ENCODE results near the gene CNTNAP5. TPM values are rescaled to one million over a fixed set of nuclear protein-coding genes. Genes with fewer than 3 reads are reported as not detected.
"Not testable (repeated sequence)": the region's sequence is repeated elsewhere in the genome, so short reads cannot be mapped to it uniquely, and the experiment has no call there.

The CNTNAP5 gene
- total RNA-seq, 2 experiments from 2014 or later = not detected

DNA sequence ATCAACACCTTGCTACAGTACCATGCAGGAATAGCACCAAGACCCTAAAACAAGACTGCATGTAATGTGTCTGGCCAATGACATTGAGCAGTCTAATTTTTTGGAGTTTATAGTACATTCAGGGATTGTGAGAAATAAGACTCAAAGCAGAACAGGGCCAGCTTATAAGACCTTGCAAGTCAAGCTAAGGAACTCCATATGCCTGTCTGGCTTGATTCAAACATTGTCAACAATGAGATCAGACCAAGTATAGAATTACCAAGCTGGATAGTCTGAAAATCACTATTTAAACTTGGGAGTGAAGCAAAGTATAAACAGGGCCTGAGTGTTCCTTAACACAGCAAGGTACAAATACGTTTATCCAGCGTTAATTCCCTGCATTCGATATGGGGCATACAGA, 370.9 kb downstream of the CNTNAP5 start:
- TF ChIP-seq, protein P1, sequence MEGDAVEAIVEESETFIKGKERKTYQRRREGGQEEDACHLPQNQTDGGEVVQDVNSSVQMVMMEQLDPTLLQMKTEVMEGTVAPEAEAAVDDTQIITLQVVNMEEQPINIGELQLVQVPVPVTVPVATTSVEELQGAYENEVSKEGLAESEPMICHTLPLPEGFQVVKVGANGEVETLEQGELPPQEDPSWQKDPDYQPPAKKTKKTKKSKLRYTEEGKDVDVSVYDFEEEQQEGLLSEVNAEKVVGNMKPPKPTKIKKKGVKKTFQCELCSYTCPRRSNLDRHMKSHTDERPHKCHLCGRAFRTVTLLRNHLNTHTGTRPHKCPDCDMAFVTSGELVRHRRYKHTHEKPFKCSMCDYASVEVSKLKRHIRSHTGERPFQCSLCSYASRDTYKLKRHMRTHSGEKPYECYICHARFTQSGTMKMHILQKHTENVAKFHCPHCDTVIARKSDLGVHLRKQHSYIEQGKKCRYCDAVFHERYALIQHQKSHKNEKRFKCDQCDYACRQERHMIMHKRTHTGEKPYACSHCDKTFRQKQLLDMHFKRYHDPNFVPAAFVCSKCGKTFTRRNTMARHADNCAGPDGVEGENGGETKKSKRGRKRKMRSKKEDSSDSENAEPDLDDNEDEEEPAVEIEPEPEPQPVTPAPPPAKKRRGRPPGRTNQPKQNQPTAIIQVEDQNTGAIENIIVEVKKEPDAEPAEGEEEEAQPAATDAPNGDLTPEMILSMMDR (IDR thresholded peaks at IDR 0.05) = no peak
- Mint-ChIP-seq H3K36me3 (ENCODE audit: low read depth) (no peaks in the 10 kb centered on the region), H3K27me3 (no peaks in the 10 kb centered on the region)

DNA sequence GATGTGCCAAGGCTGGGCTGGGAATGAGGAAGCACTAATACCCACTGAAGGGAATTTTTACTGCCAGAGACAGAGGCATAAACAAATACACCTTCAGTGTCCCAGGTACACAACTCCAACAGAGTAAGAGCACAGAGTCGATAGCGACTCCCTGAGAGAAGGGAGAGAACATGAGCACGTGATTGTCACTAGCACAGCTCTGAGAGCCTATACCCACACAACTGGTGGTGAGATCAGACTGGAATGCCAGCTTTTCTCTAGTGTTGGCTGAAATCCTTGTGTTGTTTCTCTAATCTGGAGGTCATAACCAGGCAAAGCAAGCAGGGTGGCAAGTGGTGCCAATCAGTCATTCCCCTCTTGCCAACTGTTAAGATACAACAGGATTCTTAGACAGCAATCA, 377.2 kb downstream of the CNTNAP5 start:
- CTCF ChIA-PET = no interaction called here
- ATAC-seq (no peak), DNase-seq (no peak)
- TF ChIP-seq, protein P1 (IDR thresholded peaks at IDR 0.05) = no peak
- Mint-ChIP-seq H3K4me1 (ENCODE audit: low read depth) (no peaks in the 10 kb centered on the region), H3K27me3 (no peaks in the 10 kb centered on the region), H3K27ac (no peak overlapping the region), H3K36me3 (ENCODE audit: low read depth) (no peaks in the 10 kb centered on the region), H3K4me3 (no peak overlapping the region), H3K9me3 (peaks cover 3% of the 10 kb centered on the region)
- POLR2A ChIA-PET = no interaction called here
- intact Hi-C loops (cut with micrococcal nuclease) = no loop called here

More for the DNA sequence above, 370.9 kb downstream of the CNTNAP5 start:
- ChIA-PET POLR2A (no interaction called here), CTCF (no interaction called here)
- Mint-ChIP-seq H3K27ac (no peak overlapping the region), H3K4me3 (no peak overlapping the region), H3K9me3 (no peaks in the 10 kb centered on the region), H3K4me1 (ENCODE audit: low read depth) (no peaks in the 10 kb centered on the region)
- DNase-seq (no peak), ATAC-seq (no peak)
- intact Hi-C loops (cut with micrococcal nuclease) = no loop called here

DNA sequence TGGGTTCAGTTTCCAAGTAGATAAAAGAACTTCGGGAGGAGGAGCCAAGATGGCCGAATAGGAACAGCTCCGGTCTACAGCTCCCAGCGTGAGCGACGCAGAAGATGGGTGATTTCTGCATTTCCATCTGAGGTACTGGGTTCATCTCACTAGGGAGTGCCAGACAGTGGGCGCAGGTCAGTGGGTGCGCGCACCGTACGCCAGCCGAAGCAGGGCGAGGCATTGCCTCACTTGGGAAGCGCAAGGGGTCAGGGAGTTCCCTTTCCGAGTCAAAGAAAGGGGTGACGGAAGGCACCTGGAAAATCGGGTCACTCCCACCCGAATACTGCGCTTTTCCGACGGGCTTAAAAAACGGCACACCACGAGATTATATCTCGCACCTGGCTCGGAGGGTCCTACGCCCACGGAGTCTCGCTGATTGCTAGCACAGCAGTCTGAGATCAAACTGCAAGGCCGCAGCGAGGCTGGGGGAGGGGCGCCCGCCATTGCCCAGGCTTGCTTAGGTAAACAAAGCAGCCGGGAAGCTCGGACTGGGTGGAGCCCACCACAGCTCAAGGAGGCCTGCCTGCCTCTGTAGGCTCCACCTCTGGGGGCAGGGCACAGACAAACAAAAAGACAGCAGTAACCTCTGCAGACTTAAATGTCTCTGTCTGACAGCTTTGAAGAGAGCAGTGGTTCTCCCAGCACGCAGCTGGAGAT, 382.9 kb downstream of the CNTNAP5 start:
- H3K9me3 Mint-ChIP-seq; H3K27ac Mint-ChIP-seq; H3K27me3 Mint-ChIP-seq; CTCF ChIA-PET; H3K4me3 Mint-ChIP-seq; H3K4me1 Mint-ChIP-seq (ENCODE audit: low read depth); H3K36me3 Mint-ChIP-seq (ENCODE audit: low read depth); ATAC-seq; DNase-seq; POLR2A ChIA-PET; intact Hi-C loops (cut with micrococcal nuclease): not testable (repeated sequence)

DNA sequence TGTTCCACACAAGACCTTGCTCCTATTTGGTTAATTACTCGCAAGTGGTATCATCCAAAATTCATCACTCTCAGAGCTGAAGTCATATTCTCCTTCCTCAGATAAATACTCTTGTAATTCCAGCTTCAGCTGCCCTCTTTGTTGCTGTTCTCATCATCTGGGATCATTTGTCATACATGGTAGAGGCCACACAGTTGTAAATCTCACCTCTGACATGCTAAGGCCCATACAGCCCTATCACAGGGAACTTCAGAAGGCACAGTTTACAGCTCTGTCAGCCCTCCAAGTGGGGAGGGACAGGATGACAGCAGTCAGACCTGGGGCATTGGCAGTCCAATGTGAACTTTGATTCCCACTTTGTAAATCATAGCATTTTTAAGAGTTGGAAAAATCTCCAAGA, 399.0 kb downstream of the CNTNAP5 start:
- CTCF ChIA-PET = no interaction called here
- POLR2A ChIA-PET = no interaction called here
- no peaks in the 10 kb centered on the region for H3K4me1 Mint-ChIP-seq (ENCODE audit: low read depth)
- H3K9me3 Mint-ChIP-seq = peaks cover 17% of the 10 kb centered on the region
- no peak overlapping the region for H3K4me3 Mint-ChIP-seq
- intact Hi-C loops (cut with micrococcal nuclease) = no loop called here
- no peaks in the 10 kb centered on the region for H3K27me3 Mint-ChIP-seq
- no peak for DNase-seq
- H3K27ac Mint-ChIP-seq = no peak overlapping the region
- no peak for ATAC-seq
- no peaks in the 10 kb centered on the region for H3K36me3 Mint-ChIP-seq (ENCODE audit: low read depth)
- TF ChIP-seq, protein P1 (IDR thresholded peaks at IDR 0.05) = no peak

GRCh38 chr2:124426122-124426521, 401.0 kb downstream of the CNTNAP5 start:
- Mint-ChIP-seq H3K27ac (no peak overlapping the region), H3K4me1 (ENCODE audit: low read depth) (no peaks in the 10 kb centered on the region), H3K27me3 (no peaks in the 10 kb centered on the region), H3K9me3 (peaks cover 11% of the 10 kb centered on the region), H3K4me3 (no peak overlapping the region), H3K36me3 (ENCODE audit: low read depth) (no peaks in the 10 kb centered on the region)
- POLR2A ChIA-PET = no interaction called here
- ATAC-seq = no peak
- intact Hi-C loops (cut with micrococcal nuclease) = no loop called here
- CTCF ChIA-PET = no interaction called here
- TF ChIP-seq, protein P1 (IDR thresholded peaks at IDR 0.05) = no peak
- DNase-seq = no peak

All from activated CD8-positive, alpha-beta T cell treated with anti-CD3 and anti-CD28 coated beads for 36 hours (primary cell).